ENCODE data around the gene ADCY1. TPM values are rescaled to one million over a fixed set of nuclear protein-coding genes. Genes with fewer than 3 reads are reported as not detected.

The ADCY1 gene
- total and polyA plus RNA-seq, 5 donors from 2014 or later: not detected

GRCh38 chr7:45638916-45639315 lies 64.7 kb downstream of the ADCY1 start:
- no peaks in the 10 kb centered on the region for H3K36me3 Mint-ChIP-seq
- no peaks in the 10 kb centered on the region for H3K9me3 Mint-ChIP-seq
- ATAC-seq (ENCODE audit: low read depth in 2 of 2): no peak
- H3K9me3 ChIP-seq (ENCODE audit: control insufficient read depth in 2 of 2, low read length in 2 of 2): no peaks in the 10 kb centered on the region
- no peak overlapping the region for H3K4me3 Mint-ChIP-seq
- no peak overlapping the region for H3K27ac Mint-ChIP-seq
- H3K4me3 ChIP-seq (ENCODE audit: low read depth, low read length): no peak overlapping the region
- H3K27me3 ChIP-seq (ENCODE audit: control insufficient read depth, insufficient read depth, low read length): no peaks in the 10 kb centered on the region
- H3K4me1 ChIP-seq (ENCODE audit: control insufficient read depth, insufficient read depth, low read length, poor library complexity, severe bottlenecking): no peaks in the 10 kb centered on the region
- peaks cover 9% of the 10 kb centered on the region for H3K27me3 Mint-ChIP-seq
- no peaks in the 10 kb centered on the region for H3K36me3 ChIP-seq (ENCODE audit: control insufficient read depth, insufficient read depth, low read length)
- H3K27ac ChIP-seq (ENCODE audit: insufficient read depth, low read length, poor library complexity, severe bottlenecking): no peak overlapping the region
- H3K4me1 Mint-ChIP-seq: peaks cover 0 to 3% (median 0%) of the 10 kb centered on the region in 4 donors
- DNase-seq: no peak

- no peak overlapping the region for H3K27ac ChIP-seq (ENCODE audit: insufficient read depth, low read length, poor library complexity, severe bottlenecking)
- no peaks in the 10 kb centered on the region for H3K4me1 ChIP-seq (ENCODE audit: control insufficient read depth, insufficient read depth, low read length, poor library complexity, severe bottlenecking)
- Mint-ChIP-seq H3K4me3 (no peak overlapping the region), H3K27ac (no peak overlapping the region), H3K27me3 (peaks cover 9% of the 10 kb centered on the region), H3K4me1 (no peaks in the 10 kb centered on the region), H3K9me3 (no peaks in the 10 kb centered on the region), H3K36me3 (no peaks in the 10 kb centered on the region)
- H3K9me3 ChIP-seq (ENCODE audit: control insufficient read depth in 2 of 2, low read length in 2 of 2): no peaks in the 10 kb centered on the region
- no peak for DNase-seq
- H3K4me3 ChIP-seq (ENCODE audit: low read depth, low read length): no peak overlapping the region
- no peaks in the 10 kb centered on the region for H3K27me3 ChIP-seq (ENCODE audit: control insufficient read depth, insufficient read depth, low read length)
- no peak for ATAC-seq (ENCODE audit: low read depth in 2 of 2)
- H3K36me3 ChIP-seq (ENCODE audit: control insufficient read depth, insufficient read depth, low read length): no peaks in the 10 kb centered on the region
Observed at GRCh38 chr7:45642044-45642443, 67.9 kb downstream of the ADCY1 start.

- DNase-seq: no peak
- H3K27ac ChIP-seq (ENCODE audit: insufficient read depth, low read length, poor library complexity, severe bottlenecking): no peak overlapping the region
- H3K9me3 Mint-ChIP-seq: no peaks in the 10 kb centered on the region
Observed at GRCh38 chr7:45643630-45644029, 69.5 kb downstream of the ADCY1 start.

GRCh38 chr7:45644237-45644636 lies 70.1 kb downstream of the ADCY1 start:
- H3K36me3 ChIP-seq (ENCODE audit: control insufficient read depth, insufficient read depth, low read length): no peaks in the 10 kb centered on the region
- Mint-ChIP-seq H3K36me3 (no peaks in the 10 kb centered on the region), H3K4me3 (no peak overlapping the region), H3K27me3 (no peaks in the 10 kb centered on the region), H3K27ac (no peak overlapping the region), H3K9me3 (no peaks in the 10 kb centered on the region), H3K4me1 (no peaks in the 10 kb centered on the region)
- no peaks in the 10 kb centered on the region for H3K27me3 ChIP-seq (ENCODE audit: control insufficient read depth, insufficient read depth, low read length)
- H3K27ac ChIP-seq (ENCODE audit: insufficient read depth, low read length, poor library complexity, severe bottlenecking): no peak overlapping the region
- DNase-seq (no peak), ATAC-seq (ENCODE audit: low read depth in 2 of 2) (no peak)
- no peaks in the 10 kb centered on the region for H3K9me3 ChIP-seq (ENCODE audit: control insufficient read depth in 2 of 2, low read length in 2 of 2)
- no peak overlapping the region for H3K4me3 ChIP-seq (ENCODE audit: low read depth, low read length)
- H3K4me1 ChIP-seq (ENCODE audit: control insufficient read depth, insufficient read depth, low read length, poor library complexity, severe bottlenecking): no peaks in the 10 kb centered on the region

More at GRCh38 chr7:45643630-45644029, 69.5 kb downstream of the ADCY1 start:
- no peak overlapping the region for H3K4me3 Mint-ChIP-seq
- no peak overlapping the region for H3K4me3 ChIP-seq (ENCODE audit: low read depth, low read length)
- H3K36me3 ChIP-seq (ENCODE audit: control insufficient read depth, insufficient read depth, low read length): no peaks in the 10 kb centered on the region
- no peaks in the 10 kb centered on the region for H3K27me3 ChIP-seq (ENCODE audit: control insufficient read depth, insufficient read depth, low read length)
- H3K36me3 Mint-ChIP-seq: no peaks in the 10 kb centered on the region
- H3K27me3 Mint-ChIP-seq: no peaks in the 10 kb centered on the region
- H3K4me1 ChIP-seq (ENCODE audit: control insufficient read depth, insufficient read depth, low read length, poor library complexity, severe bottlenecking): no peaks in the 10 kb centered on the region
- H3K4me1 Mint-ChIP-seq: no peaks in the 10 kb centered on the region
- H3K9me3 ChIP-seq (ENCODE audit: control insufficient read depth in 2 of 2, low read length in 2 of 2): no peaks in the 10 kb centered on the region
- H3K27ac Mint-ChIP-seq: no peak overlapping the region
- no peak for ATAC-seq (ENCODE audit: low read depth in 2 of 2)

- Mint-ChIP-seq H3K36me3 (no peaks in the 10 kb centered on the region), H3K27ac (no peak overlapping the region), H3K4me3 (no peak overlapping the region), H3K9me3 (no peaks in the 10 kb centered on the region), H3K4me1 (no peaks in the 10 kb centered on the region), H3K27me3 (no peaks in the 10 kb centered on the region)
- Histone ChIP-seq H3K4me1 (ENCODE audit: control insufficient read depth, insufficient read depth, low read length, poor library complexity, severe bottlenecking) (no peaks in the 10 kb centered on the region), H3K9me3 (ENCODE audit: control insufficient read depth in 2 of 2, low read length in 2 of 2) (no peaks in the 10 kb centered on the region), H3K4me3 (ENCODE audit: low read depth, low read length) (no peak overlapping the region), H3K27ac (ENCODE audit: insufficient read depth, low read length, poor library complexity, severe bottlenecking) (no peak overlapping the region), H3K27me3 (ENCODE audit: control insufficient read depth, insufficient read depth, low read length) (no peaks in the 10 kb centered on the region), H3K36me3 (ENCODE audit: control insufficient read depth, insufficient read depth, low read length) (no peaks in the 10 kb centered on the region)
- ATAC-seq (ENCODE audit: low read depth in 2 of 2) (no peak), DNase-seq (no peak)
Observed at GRCh38 chr7:45645141-45645969, 71.2 kb downstream of the ADCY1 start.

GRCh38 chr7:45646207-45646821 lies 72.1 kb downstream of the ADCY1 start:
- DNase-seq: no peak
- no peak for ATAC-seq (ENCODE audit: low read depth in 2 of 2)

GRCh38 chr7:45646996-45647825 lies 73.0 kb downstream of the ADCY1 start:
- Mint-ChIP-seq H3K4me1 (no peaks in the 10 kb centered on the region), H3K27me3 (no peaks in the 10 kb centered on the region), H3K27ac (no peak overlapping the region), H3K4me3 (no peak overlapping the region), H3K36me3 (no peaks in the 10 kb centered on the region), H3K9me3 (no peaks in the 10 kb centered on the region)
- no peaks in the 10 kb centered on the region for H3K4me1 ChIP-seq (ENCODE audit: control insufficient read depth, insufficient read depth, low read length, poor library complexity, severe bottlenecking)
- H3K27ac ChIP-seq (ENCODE audit: insufficient read depth, low read length, poor library complexity, severe bottlenecking): no peak overlapping the region
- H3K36me3 ChIP-seq (ENCODE audit: control insufficient read depth, insufficient read depth, low read length): no peaks in the 10 kb centered on the region
- H3K27me3 ChIP-seq (ENCODE audit: control insufficient read depth, insufficient read depth, low read length): no peaks in the 10 kb centered on the region
- ATAC-seq (ENCODE audit: low read depth in 2 of 2) (peak in 1 of 2 donors; percentile 7), DNase-seq (no peak)
- no peak overlapping the region for H3K4me3 ChIP-seq (ENCODE audit: low read depth, low read length)
- no peaks in the 10 kb centered on the region for H3K9me3 ChIP-seq (ENCODE audit: control insufficient read depth in 2 of 2, low read length in 2 of 2)

More at GRCh38 chr7:45646207-45646821, 72.1 kb downstream of the ADCY1 start:
- Mint-ChIP-seq H3K27me3 (no peaks in the 10 kb centered on the region), H3K9me3 (no peaks in the 10 kb centered on the region), H3K4me3 (no peak overlapping the region), H3K36me3 (no peaks in the 10 kb centered on the region), H3K4me1 (no peaks in the 10 kb centered on the region), H3K27ac (no peak overlapping the region)
- Histone ChIP-seq H3K4me1 (ENCODE audit: control insufficient read depth, insufficient read depth, low read length, poor library complexity, severe bottlenecking) (no peaks in the 10 kb centered on the region), H3K27me3 (ENCODE audit: control insufficient read depth, insufficient read depth, low read length) (no peaks in the 10 kb centered on the region), H3K9me3 (ENCODE audit: control insufficient read depth in 2 of 2, low read length in 2 of 2) (no peaks in the 10 kb centered on the region), H3K27ac (ENCODE audit: insufficient read depth, low read length, poor library complexity, severe bottlenecking) (no peak overlapping the region), H3K36me3 (ENCODE audit: control insufficient read depth, insufficient read depth, low read length) (no peaks in the 10 kb centered on the region), H3K4me3 (ENCODE audit: low read depth, low read length) (no peak overlapping the region)
